Activated CD8-positive, alpha-beta memory T cell treated with anti-CD3 and anti-CD28 coated beads, Interleukin-2, amount 50 U/mL, for 1 hour (primary cell): Measurements from ENCODE around the gene ADRA1B.

ENCODE experiments used
- DNase-seq: peaks from one replicate; pipeline ENCODE4 v3.0.0-alpha.2; 2020; ENCODE audit errors: extremely low read depth

The ADRA1B gene

DNA sequence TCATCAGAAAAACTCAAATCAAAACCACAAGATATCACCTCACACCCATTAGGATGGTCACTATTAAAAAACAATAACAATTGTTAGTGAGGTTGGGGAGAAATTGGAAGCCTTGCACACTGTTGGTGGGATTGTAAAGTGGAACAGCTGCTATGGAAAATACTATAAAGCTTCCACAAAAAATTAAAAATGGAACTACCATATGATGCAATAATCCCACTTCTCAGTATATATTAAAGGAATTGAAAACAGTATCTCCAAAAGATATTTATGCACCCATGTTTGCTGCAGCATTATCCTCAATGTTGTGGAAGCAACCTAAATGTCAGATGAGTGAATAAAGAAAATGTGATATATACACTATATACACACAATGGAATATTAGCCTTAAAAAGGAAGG is 14.5 kb upstream of the ADRA1B start:
- DNase-seq: no peak

DNA sequence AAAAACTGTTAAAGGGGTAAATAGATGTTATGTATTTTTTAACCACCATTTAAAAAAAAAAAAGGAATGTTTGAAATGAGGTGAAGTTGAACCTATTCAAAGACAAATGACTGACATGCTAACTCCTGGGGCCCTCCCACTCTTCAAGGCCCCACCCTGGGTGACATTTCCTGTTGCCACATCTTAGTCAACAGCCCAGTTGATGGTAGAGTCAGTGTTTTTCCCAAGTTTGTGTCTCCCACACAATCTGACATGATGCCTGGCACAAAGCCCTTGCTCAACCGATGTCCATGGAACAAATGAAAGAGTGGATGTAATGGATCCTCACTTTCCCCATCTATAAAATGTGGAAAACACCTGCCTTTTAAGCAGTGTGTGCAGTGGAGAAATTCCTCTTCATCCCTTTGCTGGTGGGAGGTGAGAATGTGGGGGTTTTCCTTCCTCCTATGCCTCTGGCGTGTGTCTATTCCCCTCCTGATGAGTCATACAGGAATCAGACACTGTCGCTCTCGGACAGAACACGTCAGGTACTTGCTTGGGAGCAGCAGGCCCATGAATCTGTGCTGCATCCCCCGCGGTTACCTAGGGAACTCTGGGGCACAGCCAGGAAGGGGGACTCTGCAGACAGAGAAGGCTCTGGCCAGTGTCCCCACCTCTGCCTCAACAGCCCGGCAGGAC is 13.7 kb upstream of the ADRA1B start:
- no peak for DNase-seq

DNA sequence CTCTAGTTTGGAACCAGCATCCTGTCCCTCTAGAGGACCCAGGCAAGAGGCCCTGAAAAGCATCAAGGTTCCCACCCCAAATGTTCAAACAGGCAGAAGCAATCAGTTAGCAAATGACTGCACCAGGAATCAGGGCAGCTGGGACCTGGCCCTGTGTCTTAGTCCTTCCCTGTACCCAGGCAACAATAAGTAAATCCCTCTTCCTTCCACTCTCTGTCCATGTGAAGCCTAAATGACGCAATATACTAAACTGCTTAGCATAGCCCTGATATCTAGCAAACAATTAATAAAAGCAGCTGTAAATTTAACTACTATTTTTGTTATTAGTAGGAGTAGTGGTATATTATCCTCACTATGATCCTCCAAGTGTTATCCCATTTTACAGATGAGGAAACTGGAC is 13.2 kb upstream of the ADRA1B start:
- DNase-seq: no peak

DNA sequence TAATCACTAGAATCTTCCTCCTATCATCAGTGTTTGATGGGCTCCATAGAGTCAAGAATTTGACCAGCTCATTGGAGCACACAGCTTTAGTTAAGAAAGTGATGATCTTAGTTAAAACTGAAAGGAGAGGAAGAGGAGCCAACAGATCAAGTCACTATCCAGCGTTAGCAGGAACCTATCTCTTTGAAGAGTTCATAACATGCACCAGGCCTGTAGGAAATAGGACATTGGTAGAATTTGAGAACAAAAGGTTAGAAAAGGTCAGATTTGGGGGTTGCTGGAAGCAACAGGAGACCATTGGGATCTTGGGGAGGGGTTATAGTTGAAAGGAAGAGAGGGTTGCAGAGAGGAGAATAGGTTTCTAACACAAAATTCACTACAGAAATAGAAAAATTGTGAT is 11.4 kb upstream of the ADRA1B start:
- no peak for DNase-seq

DNA sequence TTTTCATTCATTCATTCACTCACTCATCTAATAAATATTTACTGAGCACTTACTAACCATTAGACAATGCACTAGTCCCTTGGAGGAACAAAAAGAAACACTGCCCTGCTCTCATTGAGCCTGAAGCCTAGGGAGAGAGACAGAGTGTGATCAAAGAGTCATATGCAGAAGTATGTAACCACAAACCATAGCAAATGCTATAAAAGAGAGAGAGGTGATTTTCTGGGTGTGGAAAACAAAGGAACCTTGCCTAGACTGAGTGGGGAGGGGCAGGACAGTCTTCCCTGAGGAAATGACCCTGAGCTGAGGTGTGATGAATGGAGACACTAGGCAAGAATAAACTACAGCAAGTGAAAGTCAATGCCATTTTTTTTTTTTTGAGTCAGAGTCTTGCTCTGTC is 10.8 kb upstream of the ADRA1B start:
- no peak for DNase-seq

DNA sequence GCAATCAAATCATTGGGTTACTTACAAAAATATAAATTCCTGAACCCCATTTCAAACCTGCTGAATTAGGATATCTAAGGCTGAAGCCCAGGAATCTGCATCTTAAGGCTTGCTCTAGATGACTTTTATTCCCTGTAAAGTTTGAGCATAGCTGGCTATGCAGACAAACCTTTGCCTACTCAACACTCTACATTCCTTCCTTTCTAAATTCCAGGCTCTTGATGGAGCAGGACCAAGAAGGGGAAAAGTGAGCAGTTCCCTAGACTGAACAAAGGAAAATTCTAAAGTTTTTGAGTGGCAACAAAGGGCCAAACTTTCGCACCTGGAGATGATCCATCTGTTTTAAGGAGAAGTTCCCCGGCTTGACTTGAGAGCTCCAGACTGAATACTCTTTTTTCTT is 9.8 kb upstream of the ADRA1B start:
- no peak for DNase-seq

DNA sequence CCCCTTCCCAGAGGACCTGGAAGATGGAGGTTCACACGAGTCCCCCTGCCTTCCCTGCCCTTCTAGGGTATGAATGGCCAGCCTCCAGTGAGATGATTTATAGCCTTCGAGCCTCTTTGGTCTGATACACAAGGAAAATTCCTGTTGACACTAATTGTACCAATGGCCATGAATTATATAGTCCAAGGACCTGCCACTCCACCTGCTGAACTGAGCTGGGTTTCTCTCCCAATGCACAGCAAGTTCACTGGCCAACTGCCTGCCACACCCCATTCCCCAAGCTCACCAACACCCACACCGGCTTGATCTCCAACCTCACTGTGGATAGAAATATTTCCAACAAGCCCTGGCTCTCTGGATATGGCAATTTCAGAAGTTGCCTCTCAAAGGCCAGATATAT is 9.3 kb upstream of the ADRA1B start:
- DNase-seq: no peak

DNA sequence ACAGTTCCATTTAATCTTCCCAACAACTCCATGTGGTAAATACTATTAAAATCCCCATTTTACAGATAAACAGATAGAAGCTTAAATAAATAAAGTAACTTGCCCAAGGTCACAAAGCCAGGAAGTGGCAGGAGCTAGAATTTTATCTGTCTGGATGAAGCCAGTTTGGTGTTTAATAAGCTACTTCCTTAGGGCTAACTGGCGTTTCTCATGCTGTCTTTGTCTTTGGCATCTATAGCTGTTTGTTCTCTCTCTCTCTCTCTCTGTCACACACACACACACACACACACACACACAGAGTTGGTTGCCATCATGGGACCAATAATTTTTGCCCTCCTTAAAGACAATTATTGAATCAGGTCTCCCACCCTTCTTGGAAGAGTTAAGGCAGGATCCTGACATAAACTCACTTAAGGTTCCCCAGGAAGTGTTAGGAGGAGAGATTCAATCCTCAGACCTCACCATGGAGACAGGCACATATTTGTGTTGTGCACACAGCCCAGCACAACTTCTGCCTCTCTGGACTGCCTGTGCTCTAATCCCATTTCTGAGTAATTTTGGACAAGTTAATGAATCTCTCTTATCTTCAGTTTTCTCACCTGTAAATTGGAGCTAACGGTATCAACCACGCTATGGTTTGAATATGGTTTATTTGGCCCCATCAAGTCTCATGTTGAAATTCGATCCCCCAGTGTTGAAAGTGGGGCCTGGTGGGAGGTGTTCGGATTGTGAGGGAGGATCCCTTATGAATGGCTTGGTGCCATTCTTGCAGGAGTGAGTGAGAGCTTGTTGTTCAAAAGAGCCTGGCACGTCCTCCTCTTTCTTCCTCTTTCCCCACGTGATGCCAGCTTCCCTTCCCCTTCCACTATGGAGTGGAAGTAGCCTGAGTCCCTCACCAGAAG is 8.3 kb upstream of the ADRA1B start:
- no peak for DNase-seq

DNA sequence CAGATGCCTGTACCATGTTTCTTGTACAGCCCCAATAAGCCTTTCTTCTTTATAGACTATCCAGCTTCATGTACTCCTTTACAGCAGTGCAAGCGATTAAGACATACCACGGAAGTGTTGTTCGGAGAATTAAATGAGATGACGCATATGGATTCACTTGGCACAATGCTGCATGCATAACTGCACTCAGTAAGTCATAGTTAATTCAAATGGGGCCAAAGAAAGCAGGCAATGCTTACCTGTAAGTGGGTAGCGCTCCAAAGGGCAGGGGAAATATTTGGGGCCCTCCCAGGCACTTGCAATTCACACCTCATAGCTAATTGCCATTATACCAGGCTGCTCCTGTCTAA is 7.7 kb upstream of the ADRA1B start:
- DNase-seq: no peak

DNA sequence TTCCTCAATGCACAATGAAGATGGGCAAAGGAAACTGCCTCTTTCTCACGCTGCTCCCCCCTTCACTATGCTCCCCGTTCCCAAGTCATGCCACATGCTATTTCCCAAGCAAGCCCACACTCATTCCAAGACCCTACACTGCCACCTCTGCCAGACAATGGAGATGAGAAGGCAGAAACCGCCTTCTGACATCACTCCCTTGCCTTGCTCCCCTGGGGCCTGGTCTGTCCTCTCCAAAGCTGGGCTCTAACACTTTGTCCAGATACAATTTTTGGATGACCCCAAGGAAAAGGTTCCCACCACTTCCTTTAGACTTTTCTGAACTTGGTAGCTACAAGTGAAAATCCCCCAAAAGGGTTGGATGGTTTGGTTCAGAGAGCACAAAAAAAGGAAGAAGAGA is 7.2 kb upstream of the ADRA1B start:
- no peak for DNase-seq

DNA sequence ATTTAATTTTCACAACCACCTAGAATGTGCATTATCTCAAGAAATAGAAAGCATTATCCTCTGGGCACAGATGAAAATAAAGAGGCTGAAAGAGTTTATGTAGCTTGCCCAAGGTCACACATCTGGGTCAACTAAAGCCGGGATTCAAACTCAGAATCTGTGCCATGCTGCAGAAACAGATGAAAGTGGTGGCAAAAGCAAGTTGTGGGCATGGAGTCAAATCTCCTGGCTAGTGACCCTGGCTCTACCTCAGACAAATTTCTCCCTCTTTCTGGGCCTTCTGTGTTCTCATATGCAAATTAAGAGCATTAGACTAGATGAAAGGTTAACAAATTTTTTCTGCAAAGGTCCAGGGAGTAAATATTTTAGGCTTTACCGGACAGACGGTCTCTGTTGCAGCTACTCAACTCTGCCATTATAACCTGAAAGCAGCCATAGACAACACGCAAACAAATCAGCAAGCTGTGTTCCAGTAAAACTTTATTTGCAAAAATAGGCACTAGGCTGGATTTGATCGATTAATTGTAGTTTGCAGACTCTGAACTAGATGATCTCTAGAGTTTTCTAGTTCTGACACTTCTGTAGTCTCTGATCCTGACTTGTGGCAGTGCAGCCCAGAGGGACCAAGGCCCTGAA is 6.0 kb upstream of the ADRA1B start:
- DNase-seq: no peak

DNA sequence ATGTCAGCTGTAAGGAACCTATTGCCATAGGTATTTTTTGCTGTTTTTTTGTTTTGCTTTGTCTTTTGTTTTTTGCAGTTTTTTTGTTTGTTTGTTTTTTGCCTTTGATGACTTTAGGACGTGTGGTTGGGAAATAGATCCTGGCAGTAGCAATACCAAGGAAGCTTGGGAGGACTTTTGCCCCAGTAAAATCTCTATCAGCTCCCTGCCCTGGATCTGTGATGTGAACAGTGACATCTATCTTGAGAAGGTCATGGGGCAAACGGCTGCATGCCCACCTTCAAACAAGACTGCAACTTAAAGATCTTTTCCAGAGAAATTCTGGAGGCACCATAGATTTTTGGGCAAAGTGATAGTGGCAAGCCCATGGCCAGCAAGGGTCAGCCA is 5.4 kb upstream of the ADRA1B start:
- no peak for DNase-seq

DNA sequence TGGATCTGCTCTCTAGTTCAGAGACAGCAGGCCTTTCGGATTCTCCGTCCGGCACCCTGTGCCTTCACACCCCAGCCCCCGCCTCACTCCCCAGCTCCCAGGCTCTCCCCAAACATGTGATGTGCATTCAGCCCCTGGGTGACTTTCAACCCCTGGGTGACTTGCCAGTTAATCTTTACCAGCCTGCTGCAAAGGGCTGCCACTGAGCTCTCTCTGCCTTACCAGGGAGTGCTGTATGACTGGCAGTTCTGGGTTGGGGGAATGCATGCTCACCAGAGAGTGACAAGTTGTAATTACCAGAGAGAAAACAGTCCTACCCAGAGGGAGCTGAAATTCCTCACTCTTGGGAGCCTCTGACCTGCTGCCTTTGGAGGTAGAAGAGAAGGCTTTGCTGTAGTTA is 4.9 kb upstream of the ADRA1B start:
- no peak for DNase-seq

DNA sequence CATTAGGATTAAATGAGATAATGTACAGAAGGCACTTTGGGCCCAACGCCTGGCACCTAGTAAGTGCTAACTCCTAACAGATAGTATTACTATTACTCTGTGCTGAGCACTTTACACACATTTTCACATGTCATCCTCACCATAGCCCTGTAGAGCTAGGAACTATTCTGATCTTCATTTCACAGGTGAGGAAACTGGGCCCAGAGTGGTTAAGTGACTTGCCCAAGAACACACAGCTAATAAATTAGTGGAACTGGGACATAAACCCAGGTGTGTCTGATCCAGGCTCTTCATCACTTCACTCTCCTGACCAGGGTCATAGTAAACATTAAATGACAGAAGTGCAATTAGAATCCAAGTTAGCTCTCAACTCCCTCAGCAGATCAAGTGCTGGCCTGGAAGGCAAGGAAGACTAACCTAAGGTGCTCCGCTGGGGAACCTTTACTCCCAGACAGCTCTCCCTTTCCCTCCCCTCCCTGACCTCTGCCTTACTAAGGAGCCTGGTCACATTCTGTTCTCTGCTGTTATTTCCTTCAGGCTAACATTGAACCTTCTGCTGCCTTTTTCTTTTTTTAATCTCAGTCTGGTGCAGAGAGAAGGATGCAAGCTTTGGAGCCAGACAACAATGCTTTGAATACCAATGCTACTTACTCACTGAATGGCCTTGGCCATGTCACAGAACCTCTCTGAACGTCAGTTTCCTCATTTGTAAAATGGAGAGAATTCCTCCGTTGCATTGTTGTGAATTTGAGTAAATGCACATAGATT is 4.1 kb upstream of the ADRA1B start:
- no peak for DNase-seq

DNA sequence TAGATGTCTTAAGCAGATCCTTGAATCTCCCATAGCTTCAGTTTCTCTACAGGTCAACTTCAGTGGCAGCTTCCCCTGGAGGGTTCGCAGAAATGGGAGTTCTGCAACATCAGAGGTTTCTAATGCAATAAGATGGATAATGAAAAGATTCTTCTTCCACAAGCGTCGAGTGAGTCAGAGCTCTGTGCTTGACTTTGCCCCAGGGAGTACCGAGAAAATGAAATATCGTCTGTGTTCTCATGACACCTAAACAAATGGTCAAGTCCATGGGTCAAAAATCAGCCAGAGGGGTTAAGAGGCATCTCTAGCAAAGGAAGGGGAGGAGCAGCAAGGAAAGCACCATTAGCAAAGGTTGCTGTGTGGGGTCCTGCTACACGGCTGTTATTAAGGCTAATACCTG is 3.2 kb upstream of the ADRA1B start:
- DNase-seq: no peak

DNA sequence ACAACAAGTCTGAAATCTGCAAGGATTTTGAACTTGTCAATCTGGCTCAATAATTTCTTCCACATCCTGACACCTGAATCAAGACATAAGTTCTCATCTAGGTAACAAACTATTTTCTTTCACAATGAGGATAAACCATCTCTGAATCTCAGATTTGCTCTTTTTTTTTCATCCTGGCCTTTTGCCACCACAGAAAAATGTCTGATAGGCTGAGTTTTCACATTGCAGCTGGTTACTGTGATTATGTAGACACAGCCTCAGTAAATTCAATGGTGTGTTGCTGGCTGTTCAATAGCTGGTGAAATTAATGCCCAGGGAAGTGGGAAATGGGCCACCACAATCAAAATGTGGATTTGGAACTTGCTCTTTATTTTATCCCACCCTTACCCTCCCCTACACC is 2.8 kb upstream of the ADRA1B start:
- no peak for DNase-seq

DNA sequence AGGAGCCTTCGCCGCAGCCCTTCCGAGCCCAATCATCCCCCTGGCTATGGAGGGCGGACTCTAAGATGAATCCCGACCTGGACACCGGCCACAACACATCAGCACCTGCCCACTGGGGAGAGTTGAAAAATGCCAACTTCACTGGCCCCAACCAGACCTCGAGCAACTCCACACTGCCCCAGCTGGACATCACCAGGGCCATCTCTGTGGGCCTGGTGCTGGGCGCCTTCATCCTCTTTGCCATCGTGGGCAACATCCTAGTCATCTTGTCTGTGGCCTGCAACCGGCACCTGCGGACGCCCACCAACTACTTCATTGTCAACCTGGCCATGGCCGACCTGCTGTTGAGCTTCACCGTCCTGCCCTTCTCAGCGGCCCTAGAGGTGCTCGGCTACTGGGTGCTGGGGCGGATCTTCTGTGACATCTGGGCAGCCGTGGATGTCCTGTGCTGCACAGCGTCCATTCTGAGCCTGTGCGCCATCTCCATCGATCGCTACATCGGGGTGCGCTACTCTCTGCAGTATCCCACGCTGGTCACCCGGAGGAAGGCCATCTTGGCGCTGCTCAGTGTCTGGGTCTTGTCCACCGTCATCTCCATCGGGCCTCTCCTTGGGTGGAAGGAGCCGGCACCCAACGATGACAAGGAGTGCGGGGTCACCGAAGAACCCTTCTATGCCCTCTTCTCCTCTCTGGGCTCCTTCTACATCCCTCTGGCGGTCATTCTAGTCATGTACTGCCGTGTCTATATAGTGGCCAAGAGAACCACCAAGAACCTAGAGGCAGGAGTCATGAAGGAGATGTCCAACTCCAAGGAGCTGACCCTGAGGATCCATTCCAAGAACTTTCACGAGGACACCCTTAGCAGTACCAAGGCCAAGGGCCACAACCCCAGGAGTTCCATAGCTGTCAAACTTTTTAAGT is 819 bp downstream of the ADRA1B start:
- DNase-seq: no peak

DNA sequence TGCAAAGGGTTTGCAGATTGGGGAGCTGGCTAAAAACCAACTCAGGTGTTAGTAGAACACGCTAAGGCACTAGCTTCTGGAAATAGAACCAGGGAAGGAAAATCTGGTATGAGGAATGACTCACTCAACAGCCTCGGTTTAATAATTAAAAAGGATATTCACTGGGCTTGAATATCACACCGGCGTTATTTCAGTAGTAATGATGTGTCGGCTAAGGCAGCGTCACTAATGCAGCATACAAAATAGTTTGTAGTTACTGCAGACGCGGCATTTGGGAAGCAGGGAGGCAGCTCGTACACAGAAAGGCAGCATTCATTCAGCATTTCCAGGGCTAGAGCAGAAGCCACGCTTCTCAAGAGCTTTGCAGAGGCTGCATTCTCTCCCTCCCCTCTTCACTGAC is 1.7 kb downstream of the ADRA1B start:
- no peak for DNase-seq

DNA sequence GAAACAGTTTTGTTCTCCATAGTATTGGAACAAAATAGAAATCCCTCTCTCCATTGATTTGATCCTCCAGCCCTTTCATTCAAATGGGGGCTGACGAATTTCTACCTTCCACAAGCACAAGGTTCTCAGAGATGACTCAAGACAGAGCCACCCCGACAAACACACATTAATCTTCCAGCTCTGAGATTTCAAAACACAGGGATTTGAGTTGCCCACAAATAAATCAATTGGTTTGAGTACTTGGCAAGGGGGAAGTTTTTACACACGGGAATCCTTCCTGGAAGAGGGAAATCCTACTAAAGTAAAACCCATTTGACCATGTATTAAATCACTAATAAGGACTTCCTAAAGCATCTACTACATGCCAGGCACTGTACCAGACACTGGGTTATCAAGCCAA is 5.4 kb downstream of the ADRA1B start:
- no peak for DNase-seq

DNA sequence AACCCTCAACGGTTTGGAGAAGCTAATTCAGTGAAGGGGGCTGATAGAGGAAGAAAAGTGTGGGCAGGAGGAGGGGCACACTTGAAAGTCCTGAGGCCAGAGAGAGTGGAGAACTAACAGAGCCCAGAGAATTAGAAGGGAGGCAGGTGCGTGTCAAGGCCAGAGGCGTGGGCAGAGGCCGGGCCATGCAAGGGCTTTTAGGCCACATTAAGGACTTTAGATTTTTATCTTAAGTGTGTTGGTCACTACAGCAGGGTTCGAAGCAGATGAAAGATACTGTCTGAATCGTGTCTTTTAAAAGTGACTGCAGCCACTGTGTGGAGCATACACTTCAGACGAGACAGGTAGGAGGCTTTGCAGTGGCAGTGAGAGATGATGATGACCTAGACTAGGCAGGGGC is 6.7 kb downstream of the ADRA1B start:
- no peak for DNase-seq
